Memory B cell (primary cell): ENCODE measurements around the gene EYS.
"Not testable (repeated sequence)": the region's sequence is repeated elsewhere in the genome, so short reads cannot be mapped to it uniquely, and the experiment has no call there.

Source experiments
- ATAC-seq: fragments of 150-1000 bp; cut with Tn5 transposase; 2 replicates; pipeline ENCODE4 v1.10.0; 2021; ENCODE audit warnings: low read depth, mild to moderate bottlenecking, moderate library complexity
- DNase-seq, 2 donors: peaks; one replicate each; pipeline ENCODE4 v3.0.0; 2022; ENCODE audit warnings: low spot score in 2 of 2
- H3K27ac Mint-ChIP-seq: one replicate; pipeline ENCODE4 v1.8.0; 2022; ENCODE audit warnings: mild to moderate bottlenecking, moderate library complexity, mixed read lengths
- H3K27me3 Mint-ChIP-seq: one replicate; pipeline ENCODE4 v1.8.0; 2022; ENCODE audit warnings: mixed read lengths
- H3K36me3 Mint-ChIP-seq: one replicate; pipeline ENCODE4 v1.8.0; 2022; ENCODE audit warnings: mild to moderate bottlenecking, mixed read lengths
- H3K4me1 Mint-ChIP-seq: one replicate; pipeline ENCODE4 v1.8.0; 2022; ENCODE audit warnings: mixed read lengths
- H3K4me3 Mint-ChIP-seq: one replicate; pipeline ENCODE4 v1.8.0; 2022; ENCODE audit warnings: mild to moderate bottlenecking, moderate library complexity, mixed read lengths
- H3K9me3 Mint-ChIP-seq: one replicate; pipeline ENCODE4 v1.8.0; 2022; ENCODE audit warnings: mixed read lengths

EYS gene

GRCh38 chr6:65667916-65668656 is 38.9 kb downstream of the EYS start:
- DNase-seq, result no peak
- no peak overlapping the region for H3K27ac Mint-ChIP-seq
- H3K4me1 Mint-ChIP-seq, result no peaks in the 10 kb centered on the region
- H3K9me3 Mint-ChIP-seq, result peaks cover 5% of the 10 kb centered on the region
- no peaks in the 10 kb centered on the region for H3K36me3 Mint-ChIP-seq
- H3K27me3 Mint-ChIP-seq, result no peaks in the 10 kb centered on the region
- ATAC-seq, result no peak
- no peak overlapping the region for H3K4me3 Mint-ChIP-seq

- H3K27me3 Mint-ChIP-seq, result no peaks in the 10 kb centered on the region
- ATAC-seq (no peak), DNase-seq (no peak)
- H3K4me1 Mint-ChIP-seq, result no peaks in the 10 kb centered on the region
- H3K36me3 Mint-ChIP-seq, result no peaks in the 10 kb centered on the region
- no peak overlapping the region for H3K27ac Mint-ChIP-seq
- H3K4me3 Mint-ChIP-seq, result no peak overlapping the region
- H3K9me3 Mint-ChIP-seq, result peaks cover 4% of the 10 kb centered on the region
These were observed 56.9 kb downstream of the EYS start for GRCh38 chr6:65650086-65650485.

- no peak overlapping the region for H3K4me3 Mint-ChIP-seq
- H3K27me3 Mint-ChIP-seq, result no peaks in the 10 kb centered on the region
- H3K36me3 Mint-ChIP-seq, result no peaks in the 10 kb centered on the region
- peaks cover 4% of the 10 kb centered on the region for H3K9me3 Mint-ChIP-seq
- H3K27ac Mint-ChIP-seq, result no peak overlapping the region
- H3K4me1 Mint-ChIP-seq, result no peaks in the 10 kb centered on the region
- ATAC-seq, result no peak
- no peak for DNase-seq
These were observed 57.6 kb downstream of the EYS start for GRCh38 chr6:65649392-65649791.

GRCh38 chr6:65646544-65646943 is 60.5 kb downstream of the EYS start:
- H3K4me3 Mint-ChIP-seq, result no peak overlapping the region
- H3K36me3 Mint-ChIP-seq, result no peaks in the 10 kb centered on the region
- peaks cover 3% of the 10 kb centered on the region for H3K9me3 Mint-ChIP-seq
- no peaks in the 10 kb centered on the region for H3K4me1 Mint-ChIP-seq
- DNase-seq (no peak), ATAC-seq (no peak)
- no peak overlapping the region for H3K27ac Mint-ChIP-seq
- no peaks in the 10 kb centered on the region for H3K27me3 Mint-ChIP-seq

GRCh38 chr6:65642776-65643175 is 64.2 kb downstream of the EYS start:
- Mint-ChIP-seq H3K4me3 (no peak overlapping the region), H3K36me3 (no peaks in the 10 kb centered on the region), H3K9me3 (peaks cover 4% of the 10 kb centered on the region), H3K4me1 (no peaks in the 10 kb centered on the region), H3K27ac (no peak overlapping the region), H3K27me3 (no peaks in the 10 kb centered on the region)
- no peak for ATAC-seq
- no peak for DNase-seq

GRCh38 chr6:65638047-65638831 is 68.8 kb downstream of the EYS start:
- DNase-seq, result no peak
- Mint-ChIP-seq H3K27ac (no peak overlapping the region), H3K27me3 (no peaks in the 10 kb centered on the region), H3K36me3 (no peaks in the 10 kb centered on the region), H3K4me1 (no peaks in the 10 kb centered on the region), H3K4me3 (no peak overlapping the region), H3K9me3 (peaks cover 7% of the 10 kb centered on the region)
- no peak for ATAC-seq

- DNase-seq, result no peak
- Mint-ChIP-seq H3K9me3 (peaks cover 7% of the 10 kb centered on the region), H3K4me1 (no peaks in the 10 kb centered on the region), H3K4me3 (no peak overlapping the region), H3K27ac (no peak overlapping the region), H3K36me3 (no peaks in the 10 kb centered on the region), H3K27me3 (no peaks in the 10 kb centered on the region)
- ATAC-seq, result no peak
These were observed 69.6 kb downstream of the EYS start for GRCh38 chr6:65637289-65638046.

- Mint-ChIP-seq H3K36me3 (no peaks in the 10 kb centered on the region), H3K4me1 (no peaks in the 10 kb centered on the region), H3K9me3 (peaks cover 7% of the 10 kb centered on the region), H3K27ac (no peak overlapping the region), H3K27me3 (no peaks in the 10 kb centered on the region), H3K4me3 (no peak overlapping the region)
- no peak for ATAC-seq
- DNase-seq, result no peak
These were observed 73.5 kb downstream of the EYS start for GRCh38 chr6:65633501-65633900.

GRCh38 chr6:65631711-65632110 is 75.3 kb downstream of the EYS start:
- ATAC-seq (no peak), DNase-seq (no peak)
- Mint-ChIP-seq H3K27ac (no peak overlapping the region), H3K4me3 (no peak overlapping the region), H3K9me3 (peaks cover 9% of the 10 kb centered on the region), H3K27me3 (no peaks in the 10 kb centered on the region), H3K36me3 (no peaks in the 10 kb centered on the region), H3K4me1 (no peaks in the 10 kb centered on the region)

GRCh38 chr6:65627434-65627999 is 79.5 kb downstream of the EYS start:
- H3K27me3 Mint-ChIP-seq, H3K4me1 Mint-ChIP-seq, ATAC-seq, H3K4me3 Mint-ChIP-seq, H3K27ac Mint-ChIP-seq, H3K9me3 Mint-ChIP-seq, H3K36me3 Mint-ChIP-seq, DNase-seq: not testable (repeated sequence)

GRCh38 chr6:65627015-65627414 is 80.0 kb downstream of the EYS start:
- DNase-seq (no peak), ATAC-seq (no peak)
- Mint-ChIP-seq H3K36me3 (no peaks in the 10 kb centered on the region), H3K4me3 (no peak overlapping the region), H3K4me1 (no peaks in the 10 kb centered on the region), H3K27ac (no peak overlapping the region), H3K9me3 (peaks cover 3% of the 10 kb centered on the region), H3K27me3 (no peaks in the 10 kb centered on the region)

- no peak for DNase-seq
- Mint-ChIP-seq H3K36me3 (no peaks in the 10 kb centered on the region), H3K4me3 (no peak overlapping the region), H3K9me3 (peaks cover 3% of the 10 kb centered on the region), H3K27ac (no peak overlapping the region), H3K27me3 (no peaks in the 10 kb centered on the region), H3K4me1 (no peaks in the 10 kb centered on the region)
- no peak for ATAC-seq
These were observed 83.5 kb downstream of the EYS start for GRCh38 chr6:65623566-65623965.

GRCh38 chr6:65610746-65611145 is 96.3 kb downstream of the EYS start:
- Mint-ChIP-seq H3K4me3 (no peak overlapping the region), H3K27me3 (no peaks in the 10 kb centered on the region), H3K9me3 (no peaks in the 10 kb centered on the region), H3K36me3 (no peaks in the 10 kb centered on the region), H3K4me1 (no peaks in the 10 kb centered on the region), H3K27ac (no peak overlapping the region)
- DNase-seq, result no peak
- no peak for ATAC-seq

- H3K4me3 Mint-ChIP-seq, result no peak overlapping the region
These were observed 111.5 kb downstream of the EYS start for GRCh38 chr6:65595540-65595939.

More at GRCh38 chr6:65595540-65595939, 111.5 kb downstream of the EYS start:
- no peaks in the 10 kb centered on the region for H3K4me1 Mint-ChIP-seq
- DNase-seq (no peak), ATAC-seq (no peak)
- H3K27me3 Mint-ChIP-seq, result no peaks in the 10 kb centered on the region
- no peaks in the 10 kb centered on the region for H3K36me3 Mint-ChIP-seq
- H3K9me3 Mint-ChIP-seq, result peaks cover under 1% of the 10 kb centered on the region
- H3K27ac Mint-ChIP-seq, result no peak overlapping the region
